Tibial nerve (tissue), 3 donors: ENCODE results near the gene ZNRD2.

Experiments used
- POLR2A ChIP-seq, 2 donors: fragments of 450-650 bp; IDR thresholded peaks; one replicate each; pipeline ENCODE4 v1.6.1; 2017; ENCODE audit warnings: antibody characterized with exemption in 2 of 2, mild to moderate bottlenecking in 2 of 2, moderate library complexity in 2 of 2
- TF ChIP-seq, protein P1 (sequence below), 5 experiments: fragments of 200-600 bp in 3 of 5; fragments of 450-650 bp in 2 of 5; sonication (generic) in 3 of 5; IDR thresholded peaks; one replicate each; pipeline ENCODE4 v1.5.1; 2016 to 2019; ENCODE audit warnings: antibody characterized with exemption in 5 of 5, mild to moderate bottlenecking in 3 of 5, moderate library complexity in 2 of 5

DNA sequence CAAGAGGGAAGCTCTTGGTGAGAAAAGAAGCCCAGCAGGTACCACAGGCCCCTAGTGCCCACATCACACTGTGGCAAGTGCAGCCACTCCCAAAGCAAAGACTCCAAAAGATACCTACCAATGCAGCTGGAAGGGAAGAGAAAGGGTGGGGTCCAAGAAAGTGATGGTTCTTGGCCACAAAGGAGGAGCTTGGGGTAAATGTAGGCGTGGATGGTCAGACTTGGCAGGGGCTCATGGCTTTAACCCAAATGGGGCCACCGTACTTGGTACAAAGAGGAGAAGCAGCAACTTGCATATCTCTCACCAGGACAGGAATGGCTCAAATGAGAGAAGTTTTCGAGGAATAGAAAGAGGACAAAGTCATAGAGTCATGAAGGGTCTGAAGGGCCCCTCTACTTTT is 39.0 kb downstream of the ZNRD2 start:
- TF ChIP-seq, protein P1, sequence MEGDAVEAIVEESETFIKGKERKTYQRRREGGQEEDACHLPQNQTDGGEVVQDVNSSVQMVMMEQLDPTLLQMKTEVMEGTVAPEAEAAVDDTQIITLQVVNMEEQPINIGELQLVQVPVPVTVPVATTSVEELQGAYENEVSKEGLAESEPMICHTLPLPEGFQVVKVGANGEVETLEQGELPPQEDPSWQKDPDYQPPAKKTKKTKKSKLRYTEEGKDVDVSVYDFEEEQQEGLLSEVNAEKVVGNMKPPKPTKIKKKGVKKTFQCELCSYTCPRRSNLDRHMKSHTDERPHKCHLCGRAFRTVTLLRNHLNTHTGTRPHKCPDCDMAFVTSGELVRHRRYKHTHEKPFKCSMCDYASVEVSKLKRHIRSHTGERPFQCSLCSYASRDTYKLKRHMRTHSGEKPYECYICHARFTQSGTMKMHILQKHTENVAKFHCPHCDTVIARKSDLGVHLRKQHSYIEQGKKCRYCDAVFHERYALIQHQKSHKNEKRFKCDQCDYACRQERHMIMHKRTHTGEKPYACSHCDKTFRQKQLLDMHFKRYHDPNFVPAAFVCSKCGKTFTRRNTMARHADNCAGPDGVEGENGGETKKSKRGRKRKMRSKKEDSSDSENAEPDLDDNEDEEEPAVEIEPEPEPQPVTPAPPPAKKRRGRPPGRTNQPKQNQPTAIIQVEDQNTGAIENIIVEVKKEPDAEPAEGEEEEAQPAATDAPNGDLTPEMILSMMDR (IDR thresholded peaks at IDR 0.05): no peak
- no peak for TF ChIP-seq POLR2A (IDR thresholded peaks at IDR 0.05)
